ENCODE results near the gene TBP.

The TBP gene

GRCh38 chr6:170533792-170534191, 20.4 kb upstream of the TBP start:
- Histone ChIP-seq H3K27me3 (ENCODE audit: insufficient read depth, poor library complexity, severe bottlenecking) (no peaks in the 10 kb centered on the region), H3K4me3 (replicated peaks; ENCODE audit: insufficient read depth, low read length) (no peak overlapping the region), H3K27ac (replicated peaks) (no peak overlapping the region)
- DNase-seq (ENCODE audit: low read depth in 1 of 2, low spot score in 1 of 2) = no peak
- TF ChIP-seq POLR2AphosphoS5 (IDR thresholded peaks at IDR 0.05; ENCODE audit: low read depth) = peak; percentile 37; the same call in 1 of the 2 replicates
- no peak for TF ChIP-seq CTCF (IDR thresholded peaks at IDR 0.05; ENCODE audit: insufficient read depth, low read length)

GRCh38 chr6:170535004-170535403, 19.2 kb upstream of the TBP start:
- Histone ChIP-seq H3K27me3 (ENCODE audit: insufficient read depth, poor library complexity, severe bottlenecking) (no peaks in the 10 kb centered on the region), H3K4me3 (replicated peaks; ENCODE audit: insufficient read depth, low read length) (no peak overlapping the region), H3K27ac (replicated peaks) (no peak overlapping the region)
- no peak for TF ChIP-seq SPI1 (IDR thresholded peaks at IDR 0.05; ENCODE audit: borderline replicate concordance, low read depth)
- no peak for TF ChIP-seq CTCF (IDR thresholded peaks at IDR 0.05; ENCODE audit: insufficient read depth, low read length)
- no peak for TF ChIP-seq POLR2AphosphoS5 (IDR thresholded peaks at IDR 0.05; ENCODE audit: low read depth)
- no peak for TF ChIP-seq GABPA (IDR thresholded peaks at IDR 0.05; ENCODE audit: low read depth)
- no peak for DNase-seq (ENCODE audit: low read depth in 1 of 2, low spot score in 1 of 2)

- Histone ChIP-seq H3K4me3 (replicated peaks; ENCODE audit: insufficient read depth, low read length) (no peak overlapping the region), H3K27me3 (ENCODE audit: insufficient read depth, poor library complexity, severe bottlenecking) (no peaks in the 10 kb centered on the region), H3K27ac (replicated peaks) (no peak overlapping the region)
- TF ChIP-seq SPI1 (IDR thresholded peaks at IDR 0.05; ENCODE audit: borderline replicate concordance, low read depth) (no peak), POLR2AphosphoS5 (IDR thresholded peaks at IDR 0.05; ENCODE audit: low read depth) (no peak), GABPA (IDR thresholded peaks at IDR 0.05; ENCODE audit: low read depth) (no peak), REST (IDR thresholded peaks at IDR 0.05; ENCODE audit: insufficient replicate concordance, low read depth) (no peak), CTCF (IDR thresholded peaks at IDR 0.05; ENCODE audit: insufficient read depth, low read length) (no peak)
- no peak for DNase-seq (ENCODE audit: low read depth in 1 of 2, low spot score in 1 of 2)
Observed at GRCh38 chr6:170536671-170537070, 17.5 kb upstream of the TBP start.

- H3K27me3 ChIP-seq (ENCODE audit: insufficient read depth, poor library complexity, severe bottlenecking) = no peaks in the 10 kb centered on the region
- DNase-seq (ENCODE audit: low read depth in 1 of 2, low spot score in 1 of 2) = no peak
- no peak overlapping the region for H3K4me3 ChIP-seq (replicated peaks; ENCODE audit: insufficient read depth, low read length)
- no peak overlapping the region for H3K27ac ChIP-seq (replicated peaks)
- TF ChIP-seq POLR2AphosphoS5 (IDR thresholded peaks at IDR 0.05; ENCODE audit: low read depth) = no peak
- no peak for TF ChIP-seq CTCF (IDR thresholded peaks at IDR 0.05; ENCODE audit: insufficient read depth, low read length)
- no peak for TF ChIP-seq GABPA (IDR thresholded peaks at IDR 0.05; ENCODE audit: low read depth)
- TF ChIP-seq SPI1 (IDR thresholded peaks at IDR 0.05; ENCODE audit: borderline replicate concordance, low read depth) = no peak
Observed at GRCh38 chr6:170537329-170537728, 16.8 kb upstream of the TBP start.
